Renal cortex interstitium (tissue), 11 donors: ENCODE data around the gene RGS7. TPM values are rescaled to one million over a fixed set of nuclear protein-coding genes. Genes with fewer than 3 reads are reported as not detected.
"Not testable (repeated sequence)": the region's sequence is repeated elsewhere in the genome, so short reads cannot be mapped to it uniquely, and the experiment has no call there.

ENCODE experiments used
- DNase-seq, 11 donors: peaks; one replicate each; pipeline ENCODE4 v3.0.0-alpha.2; 2013; ENCODE audit warnings: low read depth in 9 of 11, low spot score in 4 of 11; ENCODE audit errors: extremely low read depth in 1 of 11
- polyA plus RNA-seq, 3 donors: library from polyadenylated mRNA; unstranded; fragments of 120-200 nt; gene quantifications; one replicate each; pipeline ENCODE4 v1.2.1, GENCODE V29; 2013; ENCODE audit not compliant: insufficient read length in 3 of 3

The RGS7 gene
- polyA plus RNA-seq, 3 donors: 5.2 to 5.8 (median 5.6) TPM

DNA sequence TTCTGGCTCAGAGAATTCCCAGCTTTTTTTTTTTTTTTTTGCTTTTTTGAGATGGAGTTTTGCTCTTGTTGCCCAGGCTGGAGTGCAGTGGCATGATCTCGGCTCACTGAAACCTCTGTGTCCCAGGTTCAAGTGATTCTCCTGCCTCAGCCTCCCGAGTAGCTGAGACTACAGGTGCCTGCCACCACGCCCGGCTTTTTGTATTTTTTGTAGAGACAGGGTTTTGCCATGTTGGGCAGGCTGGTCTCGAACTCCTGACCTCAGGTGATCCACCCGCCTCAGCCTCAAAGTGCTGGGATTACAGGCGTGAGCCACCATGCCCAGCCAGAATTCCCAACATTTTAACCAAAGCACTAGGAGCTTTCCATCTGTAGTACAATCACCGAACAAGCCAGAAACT, 65.5 kb downstream of the RGS7 start:
- not testable (repeated sequence) for DNase-seq

- no peak for DNase-seq
Measured at GRCh38 chr1:241286486-241286885, 70.5 kb downstream of the RGS7 start.

DNA sequence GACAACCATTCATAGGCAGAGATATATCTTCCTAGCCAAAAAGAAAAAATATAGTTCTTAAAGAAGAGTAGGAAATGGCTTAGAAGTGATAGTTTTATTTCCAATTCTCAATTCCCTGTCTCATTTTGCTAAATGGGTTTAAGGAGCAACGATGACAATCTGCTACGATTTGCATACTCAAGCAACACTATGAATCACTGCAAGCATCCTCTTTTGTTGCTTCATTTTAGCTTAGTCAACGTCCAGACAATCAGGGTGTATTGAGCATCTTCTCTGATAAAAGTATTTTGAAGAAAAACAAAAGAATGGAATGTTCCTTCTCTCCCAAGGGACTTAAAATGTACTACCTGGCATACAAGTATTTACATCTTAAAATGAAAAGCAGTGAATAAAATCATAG, 80.6 kb downstream of the RGS7 start:
- no peak for DNase-seq

GRCh38 chr1:241275981-241276380, 81.0 kb downstream of the RGS7 start:
- DNase-seq: no peak

DNA sequence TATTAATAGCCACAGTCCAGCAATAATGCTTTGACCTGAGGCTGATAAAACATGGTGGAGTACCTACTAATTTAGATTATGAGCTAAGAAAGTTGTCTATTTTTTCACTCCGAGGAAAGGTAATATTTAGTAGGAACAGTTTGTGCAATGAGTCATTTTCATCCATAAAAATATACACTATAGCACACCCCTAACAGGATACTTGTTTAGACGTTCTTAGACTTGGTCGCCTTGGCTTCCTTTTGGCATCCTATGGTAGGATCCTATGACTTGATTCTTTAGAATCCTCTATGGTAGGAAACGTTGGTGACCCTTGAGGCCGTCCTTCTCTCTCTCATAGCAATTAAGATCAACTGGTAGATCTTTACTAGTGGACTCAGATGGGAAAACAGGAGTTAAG, 81.8 kb downstream of the RGS7 start:
- no peak for DNase-seq

GRCh38 chr1:241274693-241275092, 82.3 kb downstream of the RGS7 start:
- DNase-seq: no peak

DNA sequence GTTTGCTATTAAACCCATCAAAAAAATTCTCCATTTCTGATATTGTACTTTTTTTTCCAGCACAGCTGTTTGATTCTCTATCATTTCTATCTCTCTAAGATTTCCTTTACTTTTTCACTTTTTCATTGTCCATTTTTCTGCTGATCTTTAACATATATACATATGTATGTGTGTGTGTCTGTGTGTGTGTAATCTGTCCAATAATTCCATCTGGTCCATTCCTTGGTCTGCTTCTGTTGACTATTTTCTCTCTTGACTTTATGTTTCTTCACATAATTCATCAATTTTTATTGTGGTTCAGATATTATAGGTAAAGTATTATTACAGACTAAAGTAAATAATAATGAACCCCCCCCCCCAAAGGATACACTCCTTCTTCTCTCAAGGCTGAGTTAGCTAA, 84.2 kb downstream of the RGS7 start:
- DNase-seq: no peak

DNA sequence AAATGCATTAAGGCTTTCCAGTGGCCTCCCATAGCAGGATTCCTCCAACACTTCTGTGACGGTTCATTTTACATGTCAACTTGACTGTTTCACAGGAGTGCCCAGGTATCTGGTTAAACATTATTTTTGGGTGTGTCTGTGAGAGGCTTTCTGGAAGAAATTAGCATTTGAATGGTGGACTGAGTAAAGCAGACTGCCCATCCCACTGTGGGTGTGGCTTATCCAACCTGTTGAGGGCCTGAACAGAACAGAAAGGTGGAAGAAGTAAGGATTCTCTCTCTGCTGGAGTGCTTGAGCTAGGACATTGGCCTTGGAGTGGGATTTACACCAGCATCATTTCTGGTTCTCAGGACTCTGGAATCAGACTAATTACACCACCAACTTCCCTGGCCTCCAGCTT, 85.6 kb downstream of the RGS7 start:
- no peak for DNase-seq

- no peak for DNase-seq
Measured at GRCh38 chr1:241270016-241270415, 87.0 kb downstream of the RGS7 start.

DNA sequence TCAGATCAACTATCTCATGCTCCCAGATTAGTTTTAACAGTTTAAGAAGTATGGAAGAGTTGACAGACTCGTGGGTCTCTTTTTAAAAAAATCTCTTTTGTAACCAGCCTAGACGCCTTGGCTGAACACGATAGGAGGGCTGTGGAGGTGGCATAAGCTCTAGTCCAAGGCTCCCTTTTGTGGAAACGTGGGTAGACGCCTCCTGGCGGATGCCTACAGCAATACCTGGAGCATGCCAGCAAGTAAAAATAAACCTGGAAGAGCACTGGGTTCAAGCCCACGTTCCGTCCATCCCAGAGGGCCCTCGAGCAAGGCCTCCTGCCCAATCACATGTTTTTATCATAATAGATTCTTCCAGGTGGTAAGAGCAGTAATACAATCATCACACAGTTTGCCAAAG, 87.9 kb downstream of the RGS7 start:
- DNase-seq: no peak

DNA sequence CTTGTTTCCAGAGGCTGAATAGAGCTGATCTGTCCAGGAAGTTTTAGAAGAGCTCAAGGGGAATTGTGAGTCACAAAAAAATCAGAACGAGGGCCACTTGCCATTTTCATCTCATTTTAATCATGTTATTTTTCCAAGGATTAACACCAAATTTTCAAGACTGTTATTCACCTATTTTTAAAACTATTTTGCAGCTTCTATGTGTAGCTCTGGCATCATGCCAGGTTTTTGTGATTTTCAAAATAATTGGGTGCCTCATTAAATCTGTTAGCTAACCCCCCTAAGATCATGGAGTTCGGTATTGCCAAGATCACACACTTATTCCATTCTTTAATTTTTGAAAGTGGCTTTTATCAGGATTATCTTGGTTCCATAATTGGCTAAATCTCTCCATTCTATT, 90.9 kb downstream of the RGS7 start:
- no peak for DNase-seq

DNA sequence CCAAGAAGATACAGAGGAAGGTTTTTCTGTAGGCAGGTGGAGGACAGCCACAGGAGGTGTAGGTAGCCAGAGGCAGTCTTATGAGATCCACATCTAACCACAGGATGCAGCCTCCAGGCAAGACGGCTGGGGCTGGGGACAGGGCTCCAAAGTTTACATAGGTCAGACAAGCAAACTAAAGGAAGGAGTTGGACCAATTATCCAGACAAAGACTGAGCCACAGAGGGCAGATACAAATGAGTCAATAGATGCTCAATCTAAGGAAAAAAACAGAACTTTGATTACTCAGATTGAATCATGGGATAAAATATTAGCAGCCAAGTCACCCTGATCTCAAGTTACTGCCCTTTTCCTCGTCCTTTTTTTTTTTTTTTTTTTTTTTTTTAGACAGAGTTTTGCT, 91.6 kb downstream of the RGS7 start:
- no peak for DNase-seq

DNA sequence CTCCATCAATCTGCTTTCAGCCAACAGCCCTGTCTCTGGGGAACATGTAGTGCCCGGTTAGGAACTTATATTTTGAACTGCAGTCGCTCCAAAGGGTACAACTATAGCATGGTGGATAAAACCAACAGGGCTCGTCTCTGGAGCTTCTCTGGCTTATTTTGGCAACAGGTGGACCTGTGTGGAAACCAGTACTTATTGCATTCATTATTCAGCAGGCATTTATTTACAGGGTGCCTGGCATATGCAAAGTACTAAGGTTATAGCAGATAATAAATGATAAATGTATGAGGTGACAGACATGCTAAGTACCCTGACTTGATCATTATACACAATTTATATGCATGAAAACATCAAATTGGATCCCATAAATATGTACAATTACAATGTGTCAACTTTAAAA, 93.7 kb downstream of the RGS7 start:
- DNase-seq: no peak

DNA sequence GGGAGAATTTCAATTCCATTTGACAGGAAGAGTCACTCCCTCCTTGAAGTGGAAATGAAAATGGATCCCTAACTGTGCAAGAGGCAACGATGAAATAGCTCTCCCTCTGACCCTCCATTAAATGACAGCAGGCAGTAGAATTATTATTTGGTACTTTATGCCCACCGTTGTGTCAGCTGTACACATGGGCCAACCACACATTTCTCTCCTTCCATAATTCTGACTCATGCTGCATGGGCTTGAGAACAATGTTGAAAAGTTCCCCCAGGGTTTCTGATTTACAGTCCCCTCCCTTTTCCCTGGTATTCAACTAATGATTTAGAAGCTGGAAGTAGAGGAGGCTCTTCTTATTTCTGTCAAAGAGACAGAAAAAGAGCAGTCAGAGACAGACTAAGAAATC, 103.5 kb downstream of the RGS7 start:
- no peak for DNase-seq

- DNase-seq: no peak
Measured at GRCh38 chr1:241250465-241250864, 106.5 kb downstream of the RGS7 start.

GRCh38 chr1:241240069-241240468, 116.9 kb downstream of the RGS7 start:
- no peak for DNase-seq

DNA sequence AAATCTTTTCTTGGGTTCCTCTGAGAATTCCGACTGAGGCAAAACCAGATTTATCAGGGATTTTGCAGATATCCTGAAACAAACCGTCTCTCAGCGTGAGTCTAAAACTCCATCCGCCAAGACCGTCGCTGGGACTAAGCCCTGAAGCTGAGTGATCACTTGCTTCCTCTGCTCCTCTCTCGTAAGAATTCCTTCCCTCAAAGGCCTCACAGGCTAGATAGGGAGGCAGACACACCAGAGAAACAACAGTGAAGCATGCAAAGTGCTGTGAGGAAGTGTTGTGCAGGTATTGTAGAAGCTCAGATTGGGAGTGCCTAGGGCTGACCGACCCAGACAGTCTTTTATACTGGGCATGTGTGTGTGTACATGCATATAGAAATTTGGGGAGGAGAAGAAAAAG, 119.1 kb downstream of the RGS7 start:
- DNase-seq: no peak

GRCh38 chr1:241235256-241235897, 121.6 kb downstream of the RGS7 start:
- DNase-seq: peak in 7 of 11 donors; percentile 3 to 37 (median 20)

DNA sequence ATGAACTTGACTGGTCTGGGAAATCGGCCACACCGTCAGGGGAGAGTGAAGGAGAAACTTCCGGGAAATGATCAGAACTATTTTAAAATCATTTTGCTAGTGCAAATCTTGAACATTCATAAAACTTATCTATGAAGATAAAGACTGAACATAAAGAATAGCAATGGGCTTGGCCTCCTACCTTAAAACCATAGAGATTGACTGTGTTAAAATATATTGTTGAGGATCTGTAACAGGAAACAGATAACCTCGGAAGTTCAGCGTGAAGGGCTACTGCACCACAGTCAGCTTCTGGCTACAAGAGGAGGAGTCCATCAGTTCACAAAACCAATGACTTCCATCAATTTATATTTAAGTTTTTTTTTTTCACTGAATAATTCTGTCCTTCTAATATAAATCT, 127.3 kb downstream of the RGS7 start:
- no peak for DNase-seq

DNA sequence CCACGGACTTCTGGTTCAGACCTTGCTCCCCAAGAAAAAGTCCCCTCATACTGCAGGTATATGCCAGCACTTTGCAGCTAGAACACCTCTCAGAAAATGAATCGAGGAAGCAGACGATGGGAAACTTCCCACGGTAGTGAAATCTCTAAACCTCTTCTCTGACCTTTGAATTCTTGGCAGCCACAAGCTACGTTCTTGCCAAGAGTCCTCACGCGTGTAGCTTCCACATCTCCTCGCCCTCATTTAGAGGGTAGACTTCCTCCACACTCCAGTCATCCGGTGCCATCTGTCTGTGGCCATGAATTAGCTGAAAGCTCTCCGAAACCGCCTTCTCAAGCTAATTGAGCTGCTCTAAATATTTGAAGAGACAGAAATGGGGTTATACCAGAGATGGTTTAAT, 127.8 kb downstream of the RGS7 start:
- DNase-seq: no peak

DNA sequence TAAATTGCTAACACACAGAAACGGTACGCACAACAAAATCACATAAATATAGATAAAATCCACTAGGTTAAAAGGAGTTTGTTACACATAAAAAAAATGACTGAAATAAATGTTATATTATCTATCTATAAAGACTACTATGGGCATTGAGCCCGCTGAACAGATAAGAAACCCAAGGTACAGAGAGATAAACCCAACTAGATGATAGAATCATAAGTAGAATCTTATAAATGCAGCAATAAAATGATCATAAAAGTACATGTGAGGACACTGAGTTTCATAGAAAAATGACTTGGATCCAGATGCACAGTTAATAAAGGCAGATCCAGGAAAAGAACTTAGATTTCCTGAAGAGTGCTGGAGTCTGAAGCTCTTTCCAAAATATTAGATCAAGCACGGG, 128.7 kb downstream of the RGS7 start:
- DNase-seq: no peak

- DNase-seq: no peak
Measured at GRCh38 chr1:241225741-241226140, 131.3 kb downstream of the RGS7 start.
